Hepatic stellate cell (primary cell): ENCODE measurements around the gene ATP2B2.

Source experiments
- DNase-seq: peaks from one replicate; pipeline ENCODE4 v3.0.0; 2011; ENCODE audit warnings: low spot score

Gene ATP2B2

DNA sequence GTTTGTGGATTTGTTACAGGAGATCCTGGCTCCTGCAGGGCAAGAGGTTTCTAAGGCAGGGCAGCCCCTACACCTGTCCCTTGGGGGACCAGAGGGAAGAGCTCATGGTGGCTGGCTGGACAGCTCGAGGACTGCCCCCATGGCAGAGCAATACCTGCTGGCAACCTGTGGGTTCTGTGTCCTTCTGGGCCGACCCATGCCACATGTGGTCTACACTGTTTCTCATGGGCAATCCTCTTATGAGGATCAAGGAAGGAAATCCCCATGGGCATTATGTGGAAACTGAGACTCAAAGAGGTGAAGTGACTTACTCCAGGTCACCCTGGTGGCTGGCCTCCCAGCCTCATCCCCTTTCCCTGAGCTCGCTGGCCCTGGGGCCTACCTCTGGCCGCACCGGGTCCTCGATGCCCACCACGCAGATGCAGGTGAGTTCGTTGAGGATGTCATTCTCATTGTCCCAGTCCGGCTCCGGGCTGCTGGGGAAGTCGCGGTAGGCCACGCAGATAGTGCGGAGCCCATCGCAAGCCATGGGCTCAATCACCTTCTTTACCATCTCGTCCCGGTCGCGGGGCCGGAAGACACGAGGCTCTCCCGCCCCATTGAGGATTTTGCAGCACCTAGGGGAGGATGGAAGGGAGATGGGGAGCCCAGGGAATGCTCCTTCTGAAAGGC lies 146.9 kb downstream of the ATP2B2 start:
- no peak for DNase-seq

DNA sequence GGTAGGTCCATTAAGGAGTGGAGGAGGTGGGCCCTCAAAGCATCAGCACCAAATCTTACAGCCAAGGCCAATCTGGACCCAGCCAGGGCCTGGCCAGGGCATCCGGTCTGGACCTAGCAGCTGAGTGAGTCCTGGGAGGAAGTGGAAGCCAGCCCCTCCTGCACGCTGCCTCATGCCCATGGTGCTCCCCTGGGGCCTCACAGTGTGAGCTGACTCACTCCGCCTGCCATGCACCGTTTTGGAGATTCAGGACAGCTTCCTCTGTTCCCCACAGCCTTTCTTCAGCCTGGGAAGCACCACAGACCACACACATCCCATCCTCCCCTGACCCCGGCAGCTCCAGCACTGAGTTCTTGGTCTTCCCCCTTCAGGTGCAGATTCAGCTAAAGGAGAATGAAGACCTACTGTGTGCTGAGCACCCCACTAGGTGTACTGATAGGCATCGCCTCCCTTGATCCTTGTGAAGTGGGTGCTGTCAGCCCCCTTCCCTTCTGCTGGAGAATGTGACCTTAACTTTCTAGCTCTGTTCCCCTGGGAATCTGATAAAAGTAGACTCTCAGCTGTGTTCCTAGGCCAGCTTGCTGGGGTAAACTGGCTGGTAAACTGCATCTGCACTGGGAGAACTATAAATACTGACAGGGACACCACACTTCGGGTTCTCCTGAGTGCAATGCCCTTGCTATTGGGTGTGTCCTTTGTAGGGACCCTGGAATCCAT lies 147.6 kb downstream of the ATP2B2 start:
- DNase-seq, result peak; percentile 96

DNA sequence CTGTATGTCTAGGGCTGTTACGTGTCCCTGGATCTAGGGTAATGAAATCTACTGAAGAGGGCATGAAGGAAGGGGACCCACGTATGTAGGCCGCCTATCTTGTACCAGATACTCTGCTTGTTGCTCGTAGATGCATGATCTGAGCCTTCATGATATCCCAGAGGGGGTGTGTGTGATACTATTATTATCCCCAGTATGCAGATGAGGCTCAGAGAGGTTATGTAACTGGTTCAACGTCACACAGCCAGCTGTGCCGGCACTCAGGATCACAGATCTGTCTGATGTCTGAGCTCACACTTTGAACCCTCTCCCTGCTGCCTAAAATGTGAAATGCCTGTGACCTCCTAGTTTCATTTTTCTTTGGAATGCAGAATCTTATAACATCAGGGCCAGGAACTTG lies 148.3 kb downstream of the ATP2B2 start:
- DNase-seq, result no peak

DNA sequence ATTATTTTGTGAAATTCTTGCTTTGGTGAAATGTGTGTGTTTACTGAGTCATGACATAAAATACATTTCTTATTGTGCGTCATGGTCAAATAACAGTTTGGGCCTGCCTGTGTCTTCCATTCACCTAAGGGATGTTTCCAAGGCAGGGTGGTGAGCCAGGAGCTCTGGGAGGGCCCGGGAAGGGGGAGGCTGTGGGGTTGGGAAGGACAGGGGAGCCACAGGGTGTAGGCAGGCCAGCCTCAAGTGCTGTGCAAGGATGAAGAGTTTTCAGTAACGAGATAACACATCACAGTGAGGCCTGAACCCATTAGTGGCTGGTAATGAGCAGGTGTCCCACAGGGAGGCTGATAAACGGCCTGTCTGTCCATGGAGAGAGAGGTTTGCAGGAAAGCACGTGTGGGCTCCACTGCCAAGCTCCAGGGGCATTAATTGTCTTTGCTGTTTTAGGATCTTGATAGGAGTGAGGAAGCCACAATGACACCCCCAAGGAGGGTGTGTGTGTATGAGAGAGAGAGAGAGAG lies 148.9 kb downstream of the ATP2B2 start:
- no peak for DNase-seq

- no peak for DNase-seq
Observed at GRCh38 chr3:10354361-10355015, 150.9 kb downstream of the ATP2B2 start.

- DNase-seq, result no peak
Observed at GRCh38 chr3:10353661-10354360, 151.6 kb downstream of the ATP2B2 start.

DNA sequence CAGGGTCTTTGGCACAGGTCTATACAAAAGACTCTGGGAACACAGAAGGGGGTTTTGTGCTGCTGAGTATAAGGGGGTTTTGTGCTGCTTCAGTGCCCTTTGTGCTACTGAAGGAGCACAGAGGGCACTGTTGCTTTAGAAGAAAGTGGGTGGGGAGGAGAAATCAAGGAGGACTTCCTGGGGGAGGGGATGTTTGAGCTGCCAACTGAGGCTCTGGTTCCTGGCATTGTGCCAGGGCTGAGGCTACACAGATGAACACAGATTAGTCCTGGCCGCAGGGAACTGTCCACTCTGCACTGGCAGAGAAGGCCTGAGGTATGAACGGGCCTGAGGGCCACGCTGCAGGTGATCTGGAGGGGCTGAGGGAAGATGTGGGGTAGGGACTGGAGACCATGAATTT lies 152.2 kb downstream of the ATP2B2 start:
- no peak for DNase-seq

- peak; percentile 91 for DNase-seq
Observed at GRCh38 chr3:10352146-10352911, 153.1 kb downstream of the ATP2B2 start.

- DNase-seq, result no peak
Observed at GRCh38 chr3:10351013-10351735, 154.2 kb downstream of the ATP2B2 start.

DNA sequence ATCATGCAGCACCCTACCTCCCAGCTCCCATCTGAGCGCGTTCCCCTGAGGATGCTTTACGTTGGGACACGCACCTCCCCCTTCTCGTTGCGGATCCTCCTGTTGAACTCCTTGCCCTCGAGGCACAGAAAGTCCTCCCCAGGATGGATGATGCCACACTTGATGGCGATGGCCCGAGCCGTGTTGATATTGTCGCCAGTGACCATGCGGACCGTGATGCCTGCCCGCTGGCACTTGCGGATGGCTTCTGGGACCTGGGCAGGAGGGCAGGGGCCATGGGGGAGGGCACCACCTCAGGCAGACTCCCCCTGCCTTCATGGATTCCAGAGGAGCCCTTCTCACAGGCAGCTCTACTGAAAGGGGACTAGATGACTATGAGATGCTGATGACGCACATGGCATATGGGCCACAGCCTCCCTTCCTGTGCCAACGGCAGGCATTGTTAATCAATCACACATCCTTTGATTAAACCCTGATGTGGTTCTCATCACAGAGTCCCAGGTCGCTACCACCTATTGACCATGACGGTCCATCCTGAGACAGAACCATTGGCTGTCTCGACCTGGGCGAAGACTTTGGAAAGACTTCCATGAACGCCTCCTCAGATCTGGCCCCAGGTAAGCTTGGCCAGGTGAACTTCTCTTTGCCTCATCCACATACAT lies 154.9 kb downstream of the ATP2B2 start:
- no peak for DNase-seq

GRCh38 chr3:10349801-10350200 lies 155.6 kb downstream of the ATP2B2 start:
- DNase-seq, result no peak

GRCh38 chr3:10348404-10348721 lies 157.0 kb downstream of the ATP2B2 start:
- no peak for DNase-seq

DNA sequence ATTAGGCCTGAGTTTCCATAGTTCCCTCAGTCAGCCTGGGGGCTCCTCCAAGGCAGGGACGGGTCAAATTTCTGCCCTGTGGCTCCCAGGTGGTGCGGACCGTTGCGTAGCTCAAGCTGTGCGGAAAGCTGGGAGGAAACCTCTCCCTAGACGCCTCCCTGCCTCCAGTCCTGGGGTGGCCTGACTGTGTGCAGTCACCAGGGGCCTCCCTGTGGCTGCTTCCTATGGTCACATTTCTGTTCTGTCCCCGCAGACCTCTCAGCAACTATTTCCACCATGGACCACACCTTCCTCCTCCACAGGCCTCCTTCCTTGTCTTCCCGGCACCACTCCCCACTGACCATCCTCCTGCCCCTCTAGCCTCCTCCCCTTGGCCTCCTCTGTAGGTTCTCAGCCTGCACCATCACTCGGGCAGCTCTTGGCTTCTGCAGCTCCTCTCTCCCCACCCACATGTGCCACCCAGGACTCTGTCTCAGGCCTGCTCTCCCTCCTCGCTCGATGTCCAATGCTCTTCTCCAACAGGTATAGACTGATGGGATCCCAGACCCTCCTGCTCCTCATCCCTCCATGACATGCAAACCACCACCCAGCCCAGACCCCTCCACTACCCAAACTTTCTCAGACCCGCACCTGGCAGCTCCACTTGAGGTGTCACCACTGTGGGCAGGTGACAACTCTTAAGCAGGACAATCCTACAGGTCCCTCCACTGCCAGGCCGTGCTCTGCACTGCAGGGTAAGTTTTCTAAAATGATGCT lies 157.6 kb downstream of the ATP2B2 start:
- no peak for DNase-seq

- no peak for DNase-seq
Observed at GRCh38 chr3:10345911-10346310, 159.5 kb downstream of the ATP2B2 start.

DNA sequence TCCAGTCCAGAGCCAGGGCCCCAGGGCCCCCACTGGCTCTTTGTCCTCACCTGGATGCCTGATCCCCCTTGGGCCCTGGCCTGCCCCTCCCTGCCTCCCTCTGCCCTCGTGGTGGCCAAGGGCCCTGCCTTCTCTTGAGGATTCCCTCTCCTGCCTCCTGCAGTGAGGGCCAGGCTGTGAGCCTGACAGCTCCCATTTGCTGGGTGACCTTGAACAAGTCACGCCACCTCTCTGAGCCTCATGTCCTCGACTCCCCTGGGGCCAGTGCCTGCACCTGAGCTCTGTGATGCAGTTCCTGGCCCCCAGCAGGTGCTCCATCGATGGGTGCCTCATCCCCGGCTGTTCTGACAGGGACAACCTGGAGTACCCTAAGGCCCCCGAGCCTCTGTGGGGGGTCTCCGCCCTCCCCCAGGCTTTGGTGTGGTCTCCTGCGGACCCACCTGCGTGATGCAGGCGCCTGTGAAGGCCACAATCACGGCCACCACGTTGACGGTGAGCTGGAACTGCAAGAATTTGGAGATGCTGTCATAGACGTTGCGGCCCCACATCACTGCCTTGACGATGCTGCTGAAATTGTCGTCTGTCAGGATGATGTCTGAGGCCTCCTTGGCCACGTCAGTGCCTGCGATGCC lies 160.3 kb downstream of the ATP2B2 start:
- DNase-seq, result no peak

GRCh38 chr3:10344147-10344943 lies 161.0 kb downstream of the ATP2B2 start:
- DNase-seq, result peak; percentile 72

- no peak for DNase-seq
Observed at GRCh38 chr3:10343526-10343925, 161.9 kb downstream of the ATP2B2 start.

DNA sequence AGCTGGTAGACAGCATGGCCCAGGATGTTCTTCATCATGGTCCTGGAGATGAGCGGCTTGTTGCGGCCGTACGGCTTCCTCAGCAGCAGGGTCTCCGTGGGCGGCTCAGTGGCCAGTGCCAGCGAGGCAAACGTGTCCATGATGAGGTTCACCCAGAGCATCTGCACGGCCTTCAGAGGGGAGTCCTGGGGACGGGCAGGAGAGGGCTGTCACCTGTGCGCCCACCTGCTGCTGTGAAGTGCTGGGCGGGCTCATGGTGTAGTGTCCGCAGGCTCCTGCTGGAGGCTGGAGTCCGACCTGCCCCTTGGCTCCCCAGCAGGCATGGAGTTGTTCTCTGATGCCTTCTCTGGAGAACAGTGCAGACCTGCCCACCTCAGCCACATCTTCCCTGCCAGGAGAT lies 162.6 kb downstream of the ATP2B2 start:
- DNase-seq, result no peak
